GM20000 (cell line): ENCODE measurements around the gene KIAA2012.

Source experiments
- DNase-seq: peaks from one replicate; pipeline ENCODE4 v3.0.0; 2012; ENCODE audit warnings: low spot score
- TF ChIP-seq, protein P1 (sequence below): IDR thresholded peaks from 2 replicates; pipeline ENCODE4 v1.5.1; 2012; ENCODE audit warnings: mild to moderate bottlenecking, control low read depth; ENCODE audit errors: extremely low read depth, missing control alignments

Gene KIAA2012

DNA sequence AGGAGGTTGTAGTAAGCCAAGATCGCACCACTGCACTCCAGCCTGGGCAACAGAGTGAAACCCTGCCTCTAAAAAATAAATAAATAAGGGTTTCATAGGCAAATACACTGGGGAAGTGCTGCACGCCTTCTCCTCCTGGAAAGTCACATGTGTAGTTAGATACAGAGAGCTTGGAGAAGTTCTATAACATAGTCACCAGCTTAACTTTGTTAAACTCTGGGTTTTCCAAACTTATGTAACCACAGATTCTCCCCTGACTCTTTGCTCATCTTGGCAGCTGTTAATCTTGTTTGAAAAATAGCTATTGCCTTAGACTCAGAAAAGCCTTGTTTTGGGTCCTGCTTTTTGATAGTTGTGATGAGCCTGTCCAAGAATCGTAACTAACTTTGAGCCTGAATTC is 25.2 kb downstream of the KIAA2012 start:
- DNase-seq = no peak

DNA sequence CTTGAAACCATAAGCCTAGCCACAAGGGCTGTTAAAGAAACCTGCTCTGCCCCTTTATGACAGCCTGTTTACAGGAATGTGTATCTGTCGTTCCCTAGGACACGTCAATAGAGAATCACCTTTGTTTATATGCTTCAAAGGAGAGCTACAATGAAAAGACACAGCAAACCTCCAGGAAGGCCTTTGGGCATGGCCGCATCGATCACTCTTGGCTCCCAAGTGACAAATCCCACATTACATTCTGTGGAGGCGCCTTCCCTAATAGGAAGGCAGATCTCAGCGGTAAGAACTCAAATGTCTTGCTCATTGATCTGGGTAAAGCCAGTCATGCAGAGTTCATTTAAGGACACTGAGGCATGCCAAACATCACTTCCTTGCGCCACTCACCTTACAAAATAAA is 26.5 kb downstream of the KIAA2012 start:
- no peak for DNase-seq
- TF ChIP-seq, protein P1, sequence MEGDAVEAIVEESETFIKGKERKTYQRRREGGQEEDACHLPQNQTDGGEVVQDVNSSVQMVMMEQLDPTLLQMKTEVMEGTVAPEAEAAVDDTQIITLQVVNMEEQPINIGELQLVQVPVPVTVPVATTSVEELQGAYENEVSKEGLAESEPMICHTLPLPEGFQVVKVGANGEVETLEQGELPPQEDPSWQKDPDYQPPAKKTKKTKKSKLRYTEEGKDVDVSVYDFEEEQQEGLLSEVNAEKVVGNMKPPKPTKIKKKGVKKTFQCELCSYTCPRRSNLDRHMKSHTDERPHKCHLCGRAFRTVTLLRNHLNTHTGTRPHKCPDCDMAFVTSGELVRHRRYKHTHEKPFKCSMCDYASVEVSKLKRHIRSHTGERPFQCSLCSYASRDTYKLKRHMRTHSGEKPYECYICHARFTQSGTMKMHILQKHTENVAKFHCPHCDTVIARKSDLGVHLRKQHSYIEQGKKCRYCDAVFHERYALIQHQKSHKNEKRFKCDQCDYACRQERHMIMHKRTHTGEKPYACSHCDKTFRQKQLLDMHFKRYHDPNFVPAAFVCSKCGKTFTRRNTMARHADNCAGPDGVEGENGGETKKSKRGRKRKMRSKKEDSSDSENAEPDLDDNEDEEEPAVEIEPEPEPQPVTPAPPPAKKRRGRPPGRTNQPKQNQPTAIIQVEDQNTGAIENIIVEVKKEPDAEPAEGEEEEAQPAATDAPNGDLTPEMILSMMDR = no peak

More for the DNA sequence above, 25.2 kb downstream of the KIAA2012 start:
- TF ChIP-seq, protein P1 = no peak

DNA sequence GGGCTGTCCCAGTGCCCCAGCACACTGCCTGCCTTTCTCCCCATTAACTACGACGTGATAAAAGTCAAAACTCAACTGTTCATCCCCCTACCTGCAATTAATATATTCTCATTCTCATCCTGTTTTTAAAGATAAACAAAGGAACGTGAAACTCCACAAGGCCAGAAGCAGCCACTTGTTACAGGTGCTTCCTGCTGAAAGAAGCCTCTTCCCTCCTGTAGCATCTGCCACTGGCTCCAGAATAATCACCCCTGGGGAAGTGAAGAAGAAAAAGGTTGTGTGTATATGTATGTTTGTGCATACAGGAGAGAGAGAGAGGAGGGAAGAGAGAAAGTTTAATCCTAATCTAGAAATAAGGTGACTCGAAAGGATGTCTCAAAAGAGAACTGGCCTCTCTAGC is 27.1 kb downstream of the KIAA2012 start:
- DNase-seq = no peak
- TF ChIP-seq, protein P1 = no peak

DNA sequence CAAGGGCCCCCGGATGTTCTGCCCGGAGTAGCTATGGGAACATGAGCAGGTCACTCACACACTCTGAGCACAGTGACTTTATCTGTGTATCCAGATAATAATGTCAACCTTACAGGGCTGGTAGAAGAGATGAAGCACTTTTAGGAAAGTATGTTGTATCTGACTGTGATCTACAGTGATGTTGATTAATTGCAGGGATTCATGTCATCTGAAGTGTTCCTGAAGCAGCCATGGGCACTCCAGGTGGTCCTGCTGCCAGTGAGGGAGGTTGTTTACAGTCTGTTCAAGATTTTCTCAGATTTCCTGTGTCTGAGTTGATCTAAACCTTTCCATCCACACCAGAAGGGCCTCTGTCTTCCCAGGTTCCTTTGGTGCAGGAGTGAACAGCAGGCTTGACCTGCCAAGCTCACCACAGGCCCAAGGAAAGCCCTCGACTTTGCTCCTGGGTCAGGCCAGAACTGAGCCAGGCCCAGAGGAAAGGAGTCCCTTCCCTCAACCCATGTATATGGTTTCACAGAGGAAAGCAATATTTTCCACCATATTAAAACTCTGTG is 28.0 kb downstream of the KIAA2012 start:
- TF ChIP-seq, protein P1 = no peak
- DNase-seq = no peak

DNA sequence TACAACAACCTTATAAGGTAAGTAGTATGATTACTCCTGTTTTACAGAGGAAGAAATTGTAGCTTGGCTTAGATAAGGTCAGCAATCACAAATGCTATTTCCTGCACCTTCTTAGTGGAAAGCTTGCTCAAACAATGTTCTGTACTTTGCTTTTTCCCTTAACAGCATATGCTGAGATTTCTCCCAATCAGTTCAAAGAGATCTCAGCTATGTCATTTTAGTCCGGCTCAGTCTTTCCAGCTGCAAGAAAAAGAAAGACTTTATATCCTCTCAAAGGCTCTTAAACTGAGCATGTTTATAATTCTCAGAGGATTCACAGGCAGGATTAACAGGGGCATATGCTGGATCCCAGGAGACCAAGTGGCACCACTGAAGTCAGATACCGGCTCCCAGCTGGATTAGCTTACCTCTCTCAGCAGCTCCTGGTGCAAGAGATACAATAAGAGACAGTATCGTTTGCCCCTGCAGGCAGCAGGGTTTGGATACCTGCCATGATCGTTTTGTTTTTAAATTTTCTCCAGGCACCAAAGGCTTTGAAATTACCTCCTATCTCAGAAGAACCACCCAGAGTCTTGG is 29.5 kb downstream of the KIAA2012 start:
- no peak for DNase-seq
- TF ChIP-seq, protein P1 = no peak

DNA sequence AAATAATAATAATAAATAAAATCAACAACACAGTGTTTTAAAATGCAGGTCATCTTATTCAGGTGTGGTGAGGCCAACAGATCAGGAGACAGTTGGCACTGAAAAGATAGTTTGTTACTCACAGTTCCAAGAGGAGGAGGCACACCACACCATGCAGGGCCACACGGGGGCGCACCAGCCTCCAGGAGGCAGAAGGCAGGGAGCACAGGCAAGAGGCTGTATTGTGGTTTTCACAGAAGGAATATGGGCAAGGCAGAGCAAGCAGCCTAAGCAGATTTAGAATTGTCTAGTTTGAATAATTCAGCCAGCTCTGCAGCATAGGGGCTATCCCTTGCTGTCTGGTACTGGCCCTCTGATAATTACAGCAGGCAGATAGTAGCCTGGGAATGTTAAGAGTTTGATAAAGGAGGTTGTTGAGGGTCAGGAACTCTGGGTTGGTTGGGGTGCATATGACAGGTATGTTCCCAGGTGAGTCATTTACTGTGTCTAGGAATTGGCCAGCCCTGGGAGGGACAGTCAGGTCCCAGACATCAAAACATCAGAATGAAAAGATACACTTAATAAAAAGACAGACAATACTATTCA is 31.3 kb downstream of the KIAA2012 start:
- TF ChIP-seq, protein P1 = peak; percentile 83
- DNase-seq = peak; percentile 44

DNA sequence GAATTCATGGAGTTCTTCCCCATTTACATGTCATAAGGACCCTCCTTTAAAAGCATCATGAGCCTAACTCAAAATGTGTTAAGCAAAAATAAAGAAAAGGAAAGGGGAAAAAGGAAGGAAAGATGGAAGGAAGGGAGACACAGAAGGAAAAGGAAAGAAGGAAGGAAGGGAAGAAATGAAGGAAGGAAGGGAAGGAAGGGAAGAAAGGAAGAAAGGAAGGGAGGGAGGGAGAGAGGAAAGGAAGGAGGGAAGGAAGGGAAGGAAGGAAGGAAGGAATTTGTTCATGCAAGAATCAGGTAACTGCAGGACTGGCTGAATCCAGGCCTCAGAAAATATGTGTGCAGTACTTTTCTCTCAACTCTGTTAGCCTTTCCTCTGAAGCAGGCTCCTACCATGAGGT is 32.0 kb downstream of the KIAA2012 start:
- TF ChIP-seq, protein P1 = no peak

More for the DNA sequence above, 32.0 kb downstream of the KIAA2012 start:
- DNase-seq = no peak
